Activated CD8-positive, alpha-beta T cell treated with anti-CD3 and anti-CD28 coated beads for 36 hours (primary cell): Measurements from ENCODE around the gene SH2D2A. TPM values are rescaled to one million over a fixed set of nuclear protein-coding genes. Genes with fewer than 3 reads are reported as not detected.

Source experiments
- ATAC-seq: fragments of 200-7000 bp; cut with Tn5 transposase; one replicate; pipeline ENCODE4 v1.10.0; 2021; ENCODE audit warnings: mild to moderate bottlenecking, moderate library complexity
- CTCF ChIA-PET: fragments of 350-600 bp; sonication (Branson Sonifier 250); formaldehyde crosslinking; loops from one replicate; lab custom pipeline; 2021; ENCODE audit warnings: antibody characterized with exemption; lab: Charles Lee
- POLR2A ChIA-PET: fragments of 350-600 bp; sonication (Branson Sonifier 250); formaldehyde crosslinking; loops from one replicate; lab custom pipeline; 2021; ENCODE audit warnings: antibody characterized with exemption; lab: Charles Lee
- DNase-seq: peaks from one replicate; pipeline ENCODE4 v3.0.0-alpha.2; 2020
- H3K27ac Mint-ChIP-seq: one replicate; pipeline ENCODE4 v1.8.0; 2021; ENCODE audit warnings: mild to moderate bottlenecking, mixed read lengths
- H3K27me3 Mint-ChIP-seq: one replicate; pipeline ENCODE4 v1.8.0; 2021; ENCODE audit warnings: mixed read lengths
- H3K36me3 Mint-ChIP-seq: one replicate; pipeline ENCODE4 v1.8.0; 2021; ENCODE audit warnings: low read depth, mixed read lengths
- H3K4me1 Mint-ChIP-seq: one replicate; pipeline ENCODE4 v1.8.0; 2021; ENCODE audit warnings: low read depth, mixed read lengths
- H3K4me3 Mint-ChIP-seq: one replicate; pipeline ENCODE4 v1.8.0; 2021; ENCODE audit warnings: mild to moderate bottlenecking, moderate library complexity, mixed read lengths
- H3K9me3 Mint-ChIP-seq: one replicate; pipeline ENCODE4 v1.8.0; 2021; ENCODE audit warnings: mixed read lengths
- CTCF ChIP-seq: fragments of 200-600 bp; IDR thresholded peaks from one replicate; pipeline ENCODE4 v1.8.0; 2022; ENCODE audit warnings: antibody characterized with exemption, mild to moderate bottlenecking
- intact Hi-C: fragments of 100-400 bp; cut with micrococcal nuclease; formaldehyde crosslinking; loops from one replicate; pipeline ENCODE4 v1.10.0; 2022
- total RNA-seq, 2 experiments: library from RNA; stranded (reverse); gene quantifications; one replicate each; pipeline ENCODE4 v1.2.3, GENCODE V29; 2021

The SH2D2A gene
- total RNA-seq, 2 experiments from 2014 or later: 297 to 315 TPM

- TF ChIP-seq CTCF: no peak
- Mint-ChIP-seq H3K9me3 (no peaks in the 10 kb centered on the region), H3K27ac (no peak overlapping the region), H3K4me3 (no peak overlapping the region), H3K4me1 (peaks cover 41% of the 10 kb centered on the region), H3K36me3 (no peaks in the 10 kb centered on the region), H3K27me3 (peaks cover 51% of the 10 kb centered on the region)
- DNase-seq: no peak
- intact Hi-C loops: no loop called here
- no peak for ATAC-seq
- ChIA-PET CTCF (interaction anchor here (1.2 to 13.7 kb wide), 4 partner anchors 20 to 87 kb away, joined by 4 to 273 read pairs (median 76); partner anchors contain the start of genes INSRR, NTRK1 and PEAR1), POLR2A (interaction anchor here (1.0 kb wide), 1 partner anchor 12 kb away, joined by 3 read pairs; no protein-coding TSS in a partner anchor)
These were observed 23.7 kb upstream of the SH2D2A start for GRCh38 chr1:156840186-156840897.

GRCh38 chr1:156839426-156840109, 22.9 kb upstream of the SH2D2A start:
- Mint-ChIP-seq H3K27me3 (peaks cover 44% of the 10 kb centered on the region), H3K36me3 (no peaks in the 10 kb centered on the region)
- POLR2A ChIA-PET: interaction anchor here (1.0 kb wide), 2 partner anchors 13 to 29 kb away, joined by 3 read pairs; no protein-coding TSS in a partner anchor

GRCh38 chr1:156838972-156839371, 22.3 kb upstream of the SH2D2A start:
- POLR2A ChIA-PET: interaction anchor here (1.0 to 2.5 kb wide), 3 partner anchors 22 to 33 kb away, joined by 3 to 10 read pairs (median 4); partner anchors contain the start of gene SH2D2A
- H3K9me3 Mint-ChIP-seq: no peaks in the 10 kb centered on the region
- intact Hi-C loops: loop anchor here (5.0 kb wide), 1 partner anchor 53 kb away; the partner anchor contains the start of gene PEAR1
- peaks cover 39% of the 10 kb centered on the region for H3K27me3 Mint-ChIP-seq
- H3K4me1 Mint-ChIP-seq: peaks cover 41% of the 10 kb centered on the region
- H3K4me3 Mint-ChIP-seq: no peak overlapping the region
- peak; percentile 54 for ATAC-seq
- CTCF ChIA-PET: interaction anchor here (0.8 to 13.7 kb wide), 34 partner anchors 9 to 307 kb away, joined by 3 to 273 read pairs (median 6); partner anchors contain the start of genes INSRR, ISG20L2, METTL25B and NTRK1
- TF ChIP-seq CTCF: peak; percentile 95
- peak; percentile 64 for DNase-seq
- no peaks in the 10 kb centered on the region for H3K36me3 Mint-ChIP-seq
- no peak overlapping the region for H3K27ac Mint-ChIP-seq

More at GRCh38 chr1:156839426-156840109, 22.9 kb upstream of the SH2D2A start:
- no peak for TF ChIP-seq CTCF
- Mint-ChIP-seq H3K4me1 (peaks cover 40% of the 10 kb centered on the region), H3K27ac (no peak overlapping the region), H3K4me3 (no peak overlapping the region), H3K9me3 (no peaks in the 10 kb centered on the region)
- CTCF ChIA-PET: interaction anchor here (0.9 to 13.7 kb wide), 24 partner anchors 9 to 307 kb away, joined by 3 to 273 read pairs (median 10); partner anchors contain the start of genes INSRR, ISG20L2, METTL25B and NTRK1
- intact Hi-C loops: loop anchor here (5.0 kb wide), 1 partner anchor 53 kb away; the partner anchor contains the start of gene PEAR1
- DNase-seq: no peak
- no peak for ATAC-seq

- H3K4me1 Mint-ChIP-seq: peaks cover 46% of the 10 kb centered on the region
- POLR2A ChIA-PET: interaction anchor here (0.7 to 2.5 kb wide), 5 partner anchors 15 to 31 kb away, joined by 3 to 12 read pairs (median 8); partner anchors contain the start of genes INSRR and SH2D2A
- H3K9me3 Mint-ChIP-seq: no peaks in the 10 kb centered on the region
- CTCF ChIA-PET: interaction anchor here (0.7 to 13.7 kb wide), 14 partner anchors 11 to 451 kb away, joined by 3 to 273 read pairs (median 14); partner anchors contain the start of genes INSRR, NTRK1, PEAR1 and SH2D2A
- peak overlapping the region; percentile 17 for H3K27ac Mint-ChIP-seq
- H3K36me3 Mint-ChIP-seq: no peaks in the 10 kb centered on the region
- intact Hi-C loops: loop anchor here (5.0 kb wide), 1 partner anchor 55 kb away; the partner anchor contains the start of gene PEAR1
- no peak for ATAC-seq
- DNase-seq: no peak
- TF ChIP-seq CTCF: no peak
- H3K4me3 Mint-ChIP-seq: no peak overlapping the region
- H3K27me3 Mint-ChIP-seq: peaks cover 25% of the 10 kb centered on the region
These were observed 20.2 kb upstream of the SH2D2A start for GRCh38 chr1:156836892-156837291.
